GM19035 (cell line): Measurements from ENCODE around the gene DOK6.
"Not testable (repeated sequence)": the region's sequence is repeated elsewhere in the genome, so short reads cannot be mapped to it uniquely, and the experiment has no call there.

ENCODE experiments used
- ATAC-seq: cut with Tn5 transposase; IDR thresholded peaks from one replicate; pipeline ENCODE4 v1.9.1; 2021; ENCODE audit not compliant: unreplicated experiment

DOK6 gene

GRCh38 chr18:69622184-69622583 lies 221.5 kb downstream of the DOK6 start:
- ATAC-seq, result no peak

- ATAC-seq, result no peak
These were observed 222.3 kb downstream of the DOK6 start for GRCh38 chr18:69622961-69623360.

- ATAC-seq, result no peak
These were observed 225.5 kb downstream of the DOK6 start for GRCh38 chr18:69626171-69626570.

- no peak for ATAC-seq
These were observed 226.1 kb downstream of the DOK6 start for GRCh38 chr18:69626643-69627242.

- no peak for ATAC-seq
These were observed 228.2 kb downstream of the DOK6 start for GRCh38 chr18:69628774-69629359.

GRCh38 chr18:69631281-69631680 lies 230.6 kb downstream of the DOK6 start:
- ATAC-seq, result no peak

GRCh38 chr18:69635482-69635881 lies 234.8 kb downstream of the DOK6 start:
- ATAC-seq, result no peak

GRCh38 chr18:69636529-69637301 lies 236.0 kb downstream of the DOK6 start:
- ATAC-seq, result peak; percentile 61

GRCh38 chr18:69638056-69638455 lies 237.4 kb downstream of the DOK6 start:
- no peak for ATAC-seq

- no peak for ATAC-seq
These were observed 247.0 kb downstream of the DOK6 start for GRCh38 chr18:69647702-69648101.

GRCh38 chr18:69648486-69648885 lies 247.8 kb downstream of the DOK6 start:
- ATAC-seq, result no peak

GRCh38 chr18:69649684-69650083 lies 249.0 kb downstream of the DOK6 start:
- ATAC-seq, result no peak

GRCh38 chr18:69651243-69651642 lies 250.6 kb downstream of the DOK6 start:
- no peak for ATAC-seq

- no peak for ATAC-seq
These were observed 255.1 kb downstream of the DOK6 start for GRCh38 chr18:69655816-69656215.

GRCh38 chr18:69658103-69658502 lies 257.4 kb downstream of the DOK6 start:
- no peak for ATAC-seq

- no peak for ATAC-seq
These were observed 258.0 kb downstream of the DOK6 start for GRCh38 chr18:69658685-69659084.

GRCh38 chr18:69659142-69659651 lies 258.5 kb downstream of the DOK6 start:
- ATAC-seq, result no peak

- not testable (repeated sequence) for ATAC-seq
These were observed 261.4 kb downstream of the DOK6 start for GRCh38 chr18:69662090-69662489.

GRCh38 chr18:69664399-69664798 lies 263.7 kb downstream of the DOK6 start:
- ATAC-seq, result no peak

- ATAC-seq, result no peak
These were observed 273.7 kb downstream of the DOK6 start for GRCh38 chr18:69674292-69674877.

- ATAC-seq, result no peak
These were observed 274.3 kb downstream of the DOK6 start for GRCh38 chr18:69674966-69675365.

GRCh38 chr18:69677595-69677994 lies 276.9 kb downstream of the DOK6 start:
- ATAC-seq, result no peak
